HG02852 (cell line): ENCODE results near the gene MAPK9.

Experiments
- ATAC-seq: cut with Tn5 transposase; IDR thresholded peaks from one replicate; pipeline ENCODE4 v1.9.1; 2021; ENCODE audit warnings: mild to moderate bottlenecking, moderate library complexity; ENCODE audit not compliant: unreplicated experiment

The MAPK9 gene

DNA sequence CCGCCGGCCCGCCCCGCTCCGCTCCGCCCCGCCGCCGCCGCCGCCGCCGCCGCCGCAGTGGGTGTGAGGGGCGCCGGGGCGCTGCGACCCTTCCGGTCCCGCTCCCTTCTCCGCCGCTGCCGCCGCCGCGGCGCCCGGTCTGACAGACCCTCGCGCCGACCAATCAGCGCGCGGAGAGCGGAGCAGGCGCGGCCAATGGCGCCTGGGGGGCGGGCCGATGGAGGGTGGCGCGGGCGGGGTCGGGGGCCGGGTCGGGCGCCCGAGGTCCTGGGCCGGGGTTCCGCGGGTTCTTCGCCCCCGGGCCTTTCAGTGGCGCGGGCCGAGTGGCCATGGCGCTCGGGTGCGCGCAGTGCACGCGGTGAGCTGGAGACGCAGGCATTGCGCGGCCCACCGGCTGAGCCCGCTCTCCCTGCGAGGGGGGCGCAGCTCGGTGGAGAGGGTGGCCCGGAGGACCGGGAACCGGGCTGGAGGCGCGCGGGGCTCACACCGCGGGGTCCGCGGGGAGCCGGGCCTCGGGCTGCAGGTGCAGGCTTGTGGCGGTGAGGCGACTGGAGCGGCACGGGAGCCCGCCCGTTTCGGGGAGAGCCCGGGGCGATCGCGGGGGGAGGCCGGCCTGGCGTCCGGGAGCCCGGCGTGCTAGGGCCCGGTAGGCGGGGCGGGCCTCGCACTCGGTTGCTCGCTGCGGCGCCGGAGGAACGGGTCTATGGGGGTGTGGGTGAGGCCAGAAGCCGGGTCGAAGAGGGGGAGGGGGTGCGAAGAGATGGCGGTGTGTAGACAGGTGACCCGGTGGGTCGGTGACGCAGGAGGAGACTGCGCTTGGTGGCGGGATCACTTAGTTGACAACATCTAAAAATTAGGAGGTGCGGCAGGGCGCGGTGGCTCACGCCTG, at the start of gene MAPK9:
TSS of gene MAPK9 (minus strand) at position 141 of the 889 bp plus-strand sequence. CDS start 11,522 bp downstream, outside the sequence.
- peak; percentile 81 for ATAC-seq

DNA sequence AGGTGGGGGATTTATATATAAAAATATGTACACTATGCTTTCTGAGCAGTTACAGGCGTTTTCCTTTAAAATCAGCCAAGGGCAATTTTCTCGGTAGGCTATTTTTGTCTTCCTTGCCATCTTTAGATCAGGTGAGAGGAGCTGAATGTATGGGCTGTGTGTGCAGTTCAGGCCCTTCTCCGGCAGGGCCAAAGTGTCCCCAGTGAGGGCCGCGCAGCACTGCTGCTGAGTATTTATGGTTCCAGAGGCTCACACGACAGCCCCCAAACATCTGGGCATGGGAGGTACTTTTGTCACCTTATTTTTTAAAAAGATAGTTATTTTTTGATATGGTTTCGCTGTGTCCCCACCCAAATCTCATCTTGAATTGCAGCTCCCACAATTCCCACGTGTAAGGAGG, 49.7 kb upstream of the MAPK9 start:
- ATAC-seq, result no peak

DNA sequence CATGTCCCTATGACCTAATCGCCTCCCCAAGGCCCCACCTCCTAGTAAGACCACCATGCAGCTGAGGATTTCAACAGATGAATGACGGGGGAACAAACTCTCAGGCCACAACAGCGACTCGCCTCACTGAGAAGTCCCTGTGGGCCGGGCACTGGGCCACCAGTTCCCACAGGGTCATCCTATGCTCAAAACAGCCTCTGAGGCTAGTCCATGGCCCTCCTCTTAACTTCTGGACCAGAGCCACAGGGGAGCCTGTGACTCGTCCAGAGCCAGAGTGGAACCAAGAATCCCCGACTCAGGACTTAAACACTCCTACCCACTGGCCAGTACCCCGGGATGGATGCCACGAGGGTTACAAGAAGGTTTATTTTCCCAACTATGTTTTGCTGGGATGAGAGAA, 49.0 kb upstream of the MAPK9 start:
- ATAC-seq, result no peak

DNA sequence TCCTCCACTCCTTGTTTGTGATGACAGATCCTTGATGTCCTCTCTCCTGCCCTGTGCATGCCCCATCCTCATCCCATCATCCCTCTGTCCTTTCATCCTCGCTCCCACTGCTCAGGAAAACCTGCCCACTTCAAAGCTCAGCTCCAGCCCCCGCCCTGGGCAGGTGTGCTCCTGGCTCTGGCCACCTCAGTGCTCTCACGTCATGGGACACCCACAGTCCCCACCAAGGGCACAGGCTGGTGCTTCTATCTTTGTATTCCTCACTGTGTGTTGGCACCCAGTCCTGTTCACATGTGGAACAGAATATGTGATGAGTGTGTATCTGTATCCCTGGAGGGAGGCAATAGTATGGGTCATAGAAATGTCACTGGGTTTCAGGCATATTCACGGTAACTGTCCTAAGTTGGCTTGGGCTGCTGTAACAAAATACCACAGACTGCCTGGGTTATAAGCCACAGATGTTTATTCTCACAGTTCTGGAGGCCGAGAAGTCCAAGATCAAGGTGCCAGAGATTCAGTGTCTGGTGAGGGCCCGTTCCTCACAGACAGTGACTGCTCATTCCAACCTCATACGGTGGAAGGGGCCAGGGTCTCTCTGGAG, 47.8 kb upstream of the MAPK9 start:
- ATAC-seq, result no peak

DNA sequence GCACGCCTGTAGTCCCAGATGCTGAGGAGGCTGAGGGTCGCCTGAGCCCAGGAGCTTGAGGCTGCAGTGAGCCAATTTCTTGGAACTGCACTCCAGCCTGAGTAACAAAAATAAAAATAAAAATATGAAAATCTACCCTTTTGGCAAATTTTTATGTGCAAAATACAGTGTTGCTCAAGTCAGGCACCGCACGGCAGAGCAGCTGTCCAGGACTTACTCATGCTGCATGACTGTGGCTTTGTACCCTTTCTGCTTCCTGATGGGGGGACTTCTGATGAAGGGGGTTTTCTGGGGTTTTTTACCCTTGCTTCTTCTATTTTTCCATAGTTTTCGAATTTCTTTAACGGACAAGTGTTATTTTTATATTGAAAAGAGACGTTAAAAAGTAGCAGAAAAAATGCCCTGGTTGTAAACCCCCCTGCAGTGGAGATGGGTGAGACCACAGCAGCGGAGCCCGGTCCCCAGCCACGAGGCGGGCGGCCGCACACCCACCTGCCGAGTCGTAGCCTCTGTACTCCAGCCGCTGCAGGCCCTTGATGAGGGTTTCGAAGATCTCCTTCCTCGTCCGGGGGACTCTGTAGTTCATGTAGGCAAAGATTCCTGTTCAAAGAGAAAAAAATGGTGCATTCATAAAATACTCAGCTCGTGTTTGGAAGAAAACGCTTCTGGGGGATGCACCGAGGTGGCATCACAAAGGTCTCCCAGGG, 46.3 kb upstream of the MAPK9 start:
- ATAC-seq, result no peak

DNA sequence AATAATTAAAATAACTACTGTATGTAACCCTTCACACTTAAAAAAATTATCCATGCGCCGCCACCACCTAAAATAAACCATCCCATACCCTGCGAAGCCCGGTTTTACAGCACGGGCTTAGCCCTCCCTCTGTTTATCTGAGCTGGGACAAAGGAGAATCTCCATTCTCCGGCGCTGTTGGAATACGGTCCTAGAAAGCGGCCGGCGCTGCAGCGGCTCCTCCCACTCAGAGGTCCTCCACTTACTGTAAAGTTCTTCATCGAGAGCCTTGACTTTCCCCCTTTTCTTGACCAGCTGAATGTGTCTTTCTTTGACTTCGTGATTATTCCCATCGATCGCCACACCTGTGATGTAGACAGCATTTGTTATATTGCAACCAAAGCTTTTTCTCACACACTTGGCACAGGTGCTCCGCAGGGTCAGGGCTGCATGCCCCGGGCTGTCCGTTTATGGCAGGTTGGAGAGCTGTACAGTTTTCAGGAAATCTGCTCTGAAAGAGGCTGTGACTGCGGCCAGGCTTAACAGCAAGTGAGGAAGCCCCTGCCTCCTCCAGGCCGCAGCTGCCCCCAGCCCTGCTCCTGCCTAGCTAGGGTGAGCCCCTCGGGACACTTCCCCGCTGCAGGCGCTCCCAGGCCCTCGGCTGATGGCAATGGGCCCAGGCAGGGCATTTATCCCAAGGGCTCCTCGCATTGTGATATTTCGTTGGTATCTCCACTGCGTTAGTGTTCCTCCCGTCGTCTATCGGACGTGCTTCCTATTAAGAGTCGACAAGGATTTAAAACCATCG, 44.5 kb upstream of the MAPK9 start:
- ATAC-seq, result no peak

DNA sequence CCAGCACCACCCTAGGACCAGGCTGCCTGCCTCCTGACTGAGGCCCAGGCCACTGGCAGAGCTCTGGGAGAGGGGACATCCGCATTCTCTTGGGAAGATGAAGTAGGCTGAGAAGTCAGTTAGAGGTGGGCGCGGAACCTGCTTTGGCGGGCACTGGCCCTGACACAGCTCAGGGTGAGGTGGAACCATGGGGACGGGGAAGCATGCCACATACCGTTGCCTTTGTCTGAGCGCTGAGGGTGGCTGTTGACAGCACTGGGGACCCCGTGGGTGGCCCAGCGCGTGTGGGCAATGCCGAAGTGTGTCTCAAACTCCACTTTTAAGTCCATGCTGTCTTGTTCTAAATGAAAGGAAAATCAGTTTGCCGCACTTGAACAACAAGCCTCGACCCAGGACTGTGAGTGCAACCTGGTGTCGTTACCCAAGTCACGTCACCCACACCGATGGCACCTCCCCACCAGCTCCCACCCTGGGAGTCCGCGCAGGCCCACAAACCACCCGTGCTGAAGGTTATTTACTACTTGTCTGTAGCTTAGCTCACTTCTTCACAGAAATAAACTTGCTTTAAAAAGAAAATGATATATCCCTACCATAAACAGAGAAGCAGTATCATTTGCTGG, 43.8 kb upstream of the MAPK9 start:
- no peak for ATAC-seq

DNA sequence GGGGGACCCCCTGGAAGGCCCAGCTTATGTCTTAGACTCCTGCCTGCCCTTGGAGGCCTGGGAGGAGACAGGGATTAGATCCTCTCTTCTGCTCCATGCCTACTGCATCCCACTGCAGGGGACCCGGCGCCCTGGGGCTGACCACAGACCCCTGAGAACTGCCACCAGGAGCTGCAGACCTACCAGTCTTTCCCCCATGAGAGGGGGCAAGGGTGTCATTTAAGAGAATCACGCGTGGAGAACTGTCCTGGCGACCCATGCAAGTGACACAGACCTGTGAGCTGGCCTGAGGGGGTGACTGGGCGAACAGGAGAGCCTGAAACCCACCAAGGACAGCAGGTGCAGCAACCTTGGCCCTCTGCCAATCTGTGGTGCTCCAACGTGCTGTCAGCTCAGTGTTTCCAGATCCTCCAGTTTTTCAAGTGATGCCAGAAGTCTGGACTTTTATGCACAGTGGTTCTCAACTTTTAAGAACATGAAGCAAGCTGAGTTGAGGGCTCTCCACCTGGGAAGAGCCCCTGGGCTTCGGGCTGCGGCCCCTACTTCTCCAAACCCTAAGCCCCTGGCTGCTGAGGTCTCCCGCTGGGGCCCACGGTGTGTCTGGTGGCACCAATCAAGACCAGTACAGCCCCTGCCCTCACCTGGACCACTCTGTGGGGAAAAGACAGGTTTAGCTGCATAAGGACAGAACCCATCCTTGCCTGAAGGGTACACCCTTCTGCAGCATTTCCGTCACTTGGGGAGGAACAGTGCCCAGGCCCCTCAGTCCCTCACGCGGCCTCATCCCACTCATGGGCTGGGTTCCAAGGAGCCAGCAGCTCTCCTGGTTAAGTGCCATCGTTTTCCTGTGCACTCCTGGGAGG, 43.1 kb upstream of the MAPK9 start:
- no peak for ATAC-seq

DNA sequence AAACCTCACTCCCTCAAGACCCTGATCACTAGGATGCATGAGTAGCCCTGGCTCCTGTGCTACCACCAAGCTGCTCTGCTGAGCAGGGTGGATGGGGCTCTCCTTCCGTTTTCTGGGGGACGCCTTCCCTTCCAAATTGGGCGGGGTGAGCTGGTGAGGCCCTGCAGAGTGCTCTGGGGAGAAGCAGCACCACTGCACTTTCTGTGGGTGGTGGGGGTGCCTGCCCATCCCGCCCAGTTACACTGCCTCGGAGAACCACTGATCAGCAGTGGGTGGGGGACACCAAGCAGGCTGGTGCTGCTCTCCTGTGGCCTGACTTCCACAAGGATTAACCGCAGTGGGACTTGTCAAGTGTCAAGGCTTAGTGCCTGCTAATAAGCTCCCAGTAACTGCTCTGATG, 42.3 kb upstream of the MAPK9 start:
- ATAC-seq, result no peak

DNA sequence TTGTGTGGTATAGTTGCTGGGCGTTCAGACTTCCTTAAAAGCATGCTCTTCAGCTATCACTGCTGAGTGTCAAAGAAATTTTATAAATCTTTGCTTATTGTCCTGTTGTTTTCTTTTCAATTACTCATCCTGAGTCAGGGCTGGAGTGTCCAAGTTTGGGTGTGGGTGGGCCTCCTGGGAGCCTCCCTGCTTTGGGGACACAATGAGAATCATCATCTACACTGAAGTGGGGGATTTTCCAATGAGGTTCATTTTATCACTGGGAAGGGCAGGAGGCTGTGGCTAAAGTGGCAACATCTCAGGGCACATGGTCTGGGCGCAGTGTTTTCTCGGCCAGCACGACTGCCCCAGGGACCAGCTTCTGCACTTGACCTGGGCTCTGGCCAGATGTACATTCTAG, 41.8 kb upstream of the MAPK9 start:
- ATAC-seq, result no peak

DNA sequence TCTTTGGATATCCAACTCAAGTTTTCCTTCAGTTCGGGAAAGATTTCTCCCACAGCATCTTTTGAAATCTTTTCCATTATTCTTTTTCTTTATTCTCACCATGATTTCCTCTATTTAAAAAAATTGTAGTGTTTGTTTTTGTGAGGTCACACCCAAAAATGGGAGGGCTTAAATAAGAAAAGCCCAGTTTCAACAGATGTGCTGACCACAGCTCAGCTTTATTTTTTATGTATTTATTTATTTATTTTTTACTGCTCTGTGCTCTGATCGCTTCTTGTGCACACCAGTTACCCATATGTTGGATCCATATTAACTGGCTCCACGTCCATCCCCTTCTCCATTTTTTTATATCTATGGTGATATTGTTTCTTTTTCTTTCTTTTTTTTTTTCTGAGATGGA, 41.0 kb upstream of the MAPK9 start:
- ATAC-seq, result no peak

DNA sequence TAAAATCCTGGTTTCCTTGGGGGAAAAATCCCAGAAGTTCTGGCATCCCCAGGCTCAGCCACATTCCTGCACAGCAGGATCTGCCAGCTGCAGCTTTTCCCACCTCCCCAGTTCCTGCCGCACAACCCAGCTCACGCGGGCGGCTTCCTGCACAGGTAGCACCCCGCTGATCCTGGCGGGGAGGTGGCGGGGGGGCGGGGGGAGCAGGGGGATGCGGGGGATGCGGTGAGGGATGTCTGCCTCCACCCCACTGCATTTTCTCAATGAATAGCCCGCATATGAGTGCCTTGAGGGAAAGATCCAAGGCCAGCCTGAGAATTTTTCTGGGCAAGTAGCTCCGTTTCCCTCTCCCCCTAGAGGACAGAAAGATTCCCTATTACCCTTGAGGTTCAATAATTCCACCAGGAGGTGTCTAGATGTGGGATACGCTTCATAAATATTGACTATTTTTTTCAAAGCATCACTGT, 40.2 kb upstream of the MAPK9 start:
- ATAC-seq, result no peak

DNA sequence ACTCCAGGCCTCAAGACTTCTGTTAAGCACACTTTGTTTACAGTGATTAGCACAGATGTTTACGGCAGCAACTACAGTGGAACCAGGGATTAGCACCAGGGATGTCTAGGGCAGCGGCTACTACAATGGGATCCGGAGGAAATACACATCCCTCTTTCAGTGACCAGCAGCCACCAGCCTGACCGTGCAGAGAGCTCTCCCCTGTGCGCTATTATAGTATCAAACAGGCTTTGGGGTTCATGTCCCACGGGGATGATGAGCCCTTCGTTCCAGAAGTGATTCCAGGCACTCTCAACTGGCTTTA, 39.7 kb upstream of the MAPK9 start:
- no peak for ATAC-seq

DNA sequence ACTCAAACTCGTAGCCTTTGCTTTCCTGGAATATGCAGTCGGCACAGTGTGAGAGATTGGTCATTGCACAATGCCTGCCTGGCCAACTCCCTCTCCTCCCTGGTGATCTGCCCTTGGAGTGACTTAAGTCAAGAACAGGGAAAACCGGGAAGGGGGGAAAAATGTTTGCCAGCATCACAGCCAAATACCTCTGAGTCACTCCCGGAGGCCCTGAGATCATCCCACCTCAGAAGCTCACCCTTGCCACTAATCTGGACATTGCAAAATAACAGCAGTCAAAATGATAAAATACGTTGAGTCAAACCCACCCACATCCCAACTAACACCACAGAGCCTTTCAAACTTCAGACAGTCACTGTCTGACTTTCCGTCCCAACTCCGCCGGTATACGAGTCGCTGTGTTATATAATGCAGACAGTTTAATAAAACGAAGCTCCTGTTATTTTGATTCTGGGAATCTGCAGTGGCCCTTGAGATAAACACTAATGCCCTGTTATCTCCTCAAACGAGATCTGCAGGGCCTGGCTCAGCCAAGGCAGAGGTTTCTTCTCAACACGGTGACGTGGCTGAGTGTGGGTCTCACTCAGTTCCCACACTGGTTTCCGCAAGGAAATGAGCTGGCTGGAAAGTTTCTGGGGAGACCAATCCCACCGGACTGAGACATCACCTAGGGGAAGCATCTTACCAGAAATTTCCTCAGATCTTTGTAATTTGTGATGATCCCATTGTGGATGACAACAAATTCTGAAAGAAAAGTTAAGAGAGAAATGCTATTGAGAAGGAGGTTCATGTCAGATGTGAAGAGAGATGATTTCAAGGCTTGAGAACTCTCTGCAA, 39.1 kb upstream of the MAPK9 start:
- no peak for ATAC-seq

DNA sequence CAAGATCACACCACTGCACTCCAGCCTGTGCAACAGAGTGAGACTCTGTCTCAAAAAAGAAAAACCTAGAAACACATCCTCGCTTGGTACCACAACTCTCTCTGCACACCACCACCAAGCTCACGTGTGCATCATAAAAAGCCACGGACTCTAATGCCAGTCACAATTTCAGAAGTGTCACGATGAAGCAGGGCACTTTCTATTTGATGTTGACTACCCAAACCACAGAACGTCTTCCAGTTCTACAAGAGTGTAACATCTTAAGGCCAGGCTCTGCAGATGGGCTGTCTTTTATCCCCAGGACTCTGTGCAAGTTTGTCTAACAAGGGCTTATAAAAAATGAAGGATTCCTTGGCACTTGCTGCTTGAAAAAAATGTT, 38.4 kb upstream of the MAPK9 start:
- ATAC-seq, result no peak

DNA sequence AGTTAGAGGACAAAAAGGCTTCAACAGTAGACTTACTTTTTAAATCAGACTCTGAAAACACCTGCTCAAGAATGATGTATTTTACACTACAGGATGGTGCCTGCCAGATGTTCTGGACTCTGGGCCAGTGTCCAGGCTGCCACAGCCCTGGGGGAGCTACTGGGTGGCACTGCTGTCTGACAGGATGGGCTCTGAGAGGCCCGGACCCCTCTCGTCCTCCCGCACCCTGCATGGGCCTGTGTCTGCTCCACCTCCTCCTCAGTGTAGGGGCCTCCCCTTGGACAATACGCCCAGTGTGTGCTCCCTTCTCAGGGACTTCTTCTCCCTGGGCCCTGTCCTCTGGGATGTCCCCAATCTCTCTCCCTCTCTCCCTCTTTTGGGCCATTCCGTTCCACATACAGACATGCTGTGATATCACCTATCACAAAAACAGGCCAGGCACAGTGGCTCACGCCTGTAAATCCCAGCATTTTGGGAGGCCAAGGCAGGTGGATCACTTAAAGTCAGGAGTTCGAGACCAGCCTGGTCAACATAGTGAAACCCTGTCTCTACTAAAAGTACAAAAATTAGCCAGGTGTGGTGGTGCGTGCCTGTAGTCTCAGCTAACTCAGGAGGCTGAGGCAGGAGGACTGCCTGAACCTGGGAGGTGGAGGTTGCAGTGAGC, 37.9 kb upstream of the MAPK9 start:
- ATAC-seq, result no peak

DNA sequence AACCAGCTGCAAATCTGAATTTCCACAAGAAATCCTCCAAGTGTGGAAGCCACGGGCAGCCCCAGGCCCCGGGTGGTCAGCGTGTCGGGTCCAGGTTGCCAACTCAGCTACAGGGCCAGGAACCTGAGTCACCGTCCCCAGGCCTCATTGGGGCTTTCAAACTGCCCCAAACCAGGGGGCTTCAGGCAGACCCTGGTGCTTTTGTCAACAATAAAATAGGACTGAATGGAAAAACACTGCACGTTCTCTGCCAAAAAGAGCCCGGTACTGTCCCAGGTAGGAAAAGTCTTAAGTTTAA, 37.2 kb upstream of the MAPK9 start:
- no peak for ATAC-seq

DNA sequence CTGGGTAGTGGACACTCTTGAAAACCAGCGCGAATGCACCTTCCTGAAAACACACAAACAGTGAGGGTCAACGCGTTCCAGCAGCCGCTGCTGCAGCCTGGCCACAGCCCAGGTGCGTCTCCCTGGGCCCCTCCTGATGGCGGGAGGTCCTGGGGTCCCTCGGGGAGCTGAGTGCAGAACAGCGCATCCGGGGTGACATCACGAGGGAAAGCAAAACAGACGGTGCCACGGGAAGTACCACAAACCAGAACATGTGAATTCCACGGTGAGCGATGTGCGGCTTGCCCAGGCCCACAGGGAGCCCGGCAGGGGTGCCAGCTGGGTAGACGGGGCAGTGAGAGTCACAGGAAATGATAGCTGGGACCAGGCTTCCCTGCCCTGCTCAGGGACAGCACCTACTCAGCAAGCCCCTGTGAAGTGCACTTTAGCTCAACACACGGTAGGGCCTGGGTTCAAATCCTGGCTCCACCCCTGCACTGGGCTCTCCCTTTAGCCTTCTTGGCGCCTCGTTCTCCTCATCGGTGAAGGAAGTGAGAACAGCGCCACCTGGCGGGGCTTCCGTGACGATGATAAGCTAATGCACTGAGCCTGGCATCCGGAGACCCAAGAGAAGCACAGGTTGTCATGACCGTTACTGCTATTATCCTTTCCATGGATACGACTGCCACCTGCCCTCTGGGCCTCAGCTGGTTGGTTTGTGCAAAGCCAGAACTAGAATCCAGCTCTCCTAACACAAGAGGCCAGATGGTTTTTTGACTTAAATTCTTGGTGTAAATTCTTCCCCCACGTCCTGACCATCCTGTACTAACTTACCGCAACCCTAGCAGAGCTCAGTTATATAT, 36.6 kb upstream of the MAPK9 start:
- ATAC-seq, result peak; percentile 75
